ENCODE results near the gene NCBP2L. TPM values are rescaled to one million over a fixed set of nuclear protein-coding genes. Genes with fewer than 3 reads are reported as not detected.

The NCBP2L gene
- total RNA-seq, 1 donor from 2014 or later, result not detected

GRCh38 chrX:107823042-107823441, 45.5 kb downstream of the NCBP2L start:
- H3K9me3 Mint-ChIP-seq, result peaks cover 5% of the 10 kb centered on the region

GRCh38 chrX:107823456-107823855, 45.9 kb downstream of the NCBP2L start:
- peaks cover 5% of the 10 kb centered on the region for H3K9me3 Mint-ChIP-seq
- no peaks in the 10 kb centered on the region for H3K36me3 Mint-ChIP-seq (ENCODE audit: low read depth)
- peaks cover 7% of the 10 kb centered on the region for H3K4me1 Mint-ChIP-seq
- H3K4me3 Mint-ChIP-seq, result no peak overlapping the region
- H3K27me3 Mint-ChIP-seq (ENCODE audit: low read depth), result peaks cover 31% of the 10 kb centered on the region
- no peak for DNase-seq (ENCODE audit: low read depth, low spot score)
- TF ChIP-seq CTCF (conservative IDR thresholded peaks at IDR 0.05), result no peak
- no peak overlapping the region for H3K27ac Mint-ChIP-seq (ENCODE audit: unreplicated experiment)

More at GRCh38 chrX:107823042-107823441, 45.5 kb downstream of the NCBP2L start:
- TF ChIP-seq CTCF (conservative IDR thresholded peaks at IDR 0.05), result no peak
- no peak overlapping the region for H3K4me3 Mint-ChIP-seq
- no peaks in the 10 kb centered on the region for H3K36me3 Mint-ChIP-seq (ENCODE audit: low read depth)
- H3K27me3 Mint-ChIP-seq (ENCODE audit: low read depth), result peaks cover 31% of the 10 kb centered on the region
- no peak for DNase-seq (ENCODE audit: low read depth, low spot score)
- no peak overlapping the region for H3K27ac Mint-ChIP-seq (ENCODE audit: unreplicated experiment)
- peaks cover 7% of the 10 kb centered on the region for H3K4me1 Mint-ChIP-seq

GRCh38 chrX:107825698-107826237, 48.2 kb downstream of the NCBP2L start, which contains the start of gene MID2:
Gene MID2 (plus strand): TSS chrX:107825866. CDS start chrX:107826427, 561 bp downstream.
- DNase-seq (ENCODE audit: low read depth, low spot score), result peak; percentile 8
- no peaks in the 10 kb centered on the region for H3K36me3 Mint-ChIP-seq (ENCODE audit: low read depth)
- H3K4me3 Mint-ChIP-seq, result peak within 1 kb of the TSS; percentile 78
- peaks cover 1% of the 10 kb centered on the region for H3K9me3 Mint-ChIP-seq
- H3K4me1 Mint-ChIP-seq, result peaks cover 7% of the 10 kb centered on the region
- H3K27me3 Mint-ChIP-seq (ENCODE audit: low read depth), result peaks cover 31% of the 10 kb centered on the region
- no peak within 1 kb of the TSS for H3K27ac Mint-ChIP-seq (ENCODE audit: unreplicated experiment)
- TF ChIP-seq CTCF (conservative IDR thresholded peaks at IDR 0.05), result no peak

- Mint-ChIP-seq H3K36me3 (ENCODE audit: low read depth) (no peaks in the 10 kb centered on the region), H3K4me3 (peak overlapping the region; percentile 79), H3K9me3 (peaks cover 3% of the 10 kb centered on the region), H3K4me1 (peaks cover 14% of the 10 kb centered on the region), H3K27me3 (ENCODE audit: low read depth) (peaks cover 31% of the 10 kb centered on the region), H3K27ac (ENCODE audit: unreplicated experiment) (no peak overlapping the region)
- DNase-seq (ENCODE audit: low read depth, low spot score), result peak; percentile 28
- peak; percentile 9 for TF ChIP-seq CTCF (conservative IDR thresholded peaks at IDR 0.05)
These were observed 48.9 kb downstream of the NCBP2L start for GRCh38 chrX:107826238-107827029.

- peaks cover 15% of the 10 kb centered on the region for H3K4me1 Mint-ChIP-seq
- peaks cover 3% of the 10 kb centered on the region for H3K9me3 Mint-ChIP-seq
These were observed 49.7 kb downstream of the NCBP2L start for GRCh38 chrX:107827030-107827831.

More at GRCh38 chrX:107827030-107827831, 49.7 kb downstream of the NCBP2L start:
- no peak for DNase-seq (ENCODE audit: low read depth, low spot score)
- no peak for TF ChIP-seq CTCF (conservative IDR thresholded peaks at IDR 0.05)
- Mint-ChIP-seq H3K27ac (ENCODE audit: unreplicated experiment) (no peak overlapping the region), H3K27me3 (ENCODE audit: low read depth) (peaks cover 31% of the 10 kb centered on the region), H3K4me3 (peak overlapping the region; percentile 79), H3K36me3 (ENCODE audit: low read depth) (no peaks in the 10 kb centered on the region)
